Stimulated activated CD4-positive, alpha-beta T cell treated with anti-CD3 and anti-CD28 coated beads, Interleukin-1b, Interleukin-23, amount 100 ng/mL, for 1 hour (primary cell): ENCODE data around the gene CCL22.
"Not testable (repeated sequence)": the region's sequence is repeated elsewhere in the genome, so short reads cannot be mapped to it uniquely, and the experiment has no call there.

Experiments used
- DNase-seq, 2 donors: peaks; one replicate each; pipeline ENCODE4 v3.0.0-alpha.2; 2020; ENCODE audit warnings: low read depth in 2 of 2

Gene CCL22

GRCh38 chr16:57358527-57359095 is at the start of gene CCL22:
Gene CCL22 (plus strand): TSS chr16:57358783. CDS start chr16:57358817, 34 bp downstream.
- DNase-seq = no peak

- no peak for DNase-seq
Observed at GRCh38 chr16:57310801-57311200, 47.8 kb upstream of the CCL22 start.

- no peak for DNase-seq
Observed at GRCh38 chr16:57313509-57313908, 45.1 kb upstream of the CCL22 start.

- no peak for DNase-seq
Observed at GRCh38 chr16:57314161-57314785, 44.3 kb upstream of the CCL22 start.

GRCh38 chr16:57315416-57315815 is 43.2 kb upstream of the CCL22 start:
- DNase-seq = no peak

- no peak for DNase-seq
Observed at GRCh38 chr16:57316390-57317017, 42.1 kb upstream of the CCL22 start.

GRCh38 chr16:57318240-57318970 is 40.2 kb upstream of the CCL22 start:
- DNase-seq = no peak

GRCh38 chr16:57319646-57320045 is 38.9 kb upstream of the CCL22 start:
- no peak for DNase-seq

GRCh38 chr16:57324749-57325148 is 33.8 kb upstream of the CCL22 start:
- DNase-seq = no peak

GRCh38 chr16:57325458-57325857 is 33.1 kb upstream of the CCL22 start:
- DNase-seq = no peak

GRCh38 chr16:57329718-57330327 is 28.8 kb upstream of the CCL22 start:
- no peak for DNase-seq

- DNase-seq = no peak
Observed at GRCh38 chr16:57331355-57331754, 27.2 kb upstream of the CCL22 start.

GRCh38 chr16:57333402-57333801 is 25.2 kb upstream of the CCL22 start:
- DNase-seq = no peak

- DNase-seq = no peak
Observed at GRCh38 chr16:57335366-57335765, 23.2 kb upstream of the CCL22 start.

- DNase-seq = no peak
Observed at GRCh38 chr16:57341062-57341440, 17.5 kb upstream of the CCL22 start.

- DNase-seq = no peak
Observed at GRCh38 chr16:57341441-57342303, 16.9 kb upstream of the CCL22 start.

- DNase-seq = not testable (repeated sequence)
Observed at GRCh38 chr16:57342606-57343005, 16.0 kb upstream of the CCL22 start.

GRCh38 chr16:57343221-57343620 is 15.4 kb upstream of the CCL22 start:
- DNase-seq = no peak

- not testable (repeated sequence) for DNase-seq
Observed at GRCh38 chr16:57344094-57344493, 14.5 kb upstream of the CCL22 start.

- DNase-seq = no peak
Observed at GRCh38 chr16:57345021-57345420, 13.6 kb upstream of the CCL22 start.

GRCh38 chr16:57345666-57346204 is 12.8 kb upstream of the CCL22 start:
- DNase-seq = no peak
